MM.1S (cell line): Measurements from ENCODE around the gene UQCRQ.
A peak's percentile ranks its signal among the peaks of the same experiment; 100 is the strongest.

Experiments
- DNase-seq: peaks from one replicate; pipeline ENCODE4 v3.0.0-alpha.2; 2015
- H2AFZ ChIP-seq: fragments of 300-600 bp; sonication (generic); 2 replicates; pipeline ENCODE4 v1.6.0; 2016; ENCODE audit warnings: antibody characterized with exemption, low read length
- H3F3A ChIP-seq: fragments of 300-600 bp; sonication (generic); 2 replicates; pipeline ENCODE4 v1.6.1; 2016; ENCODE audit warnings: mild to moderate bottlenecking, antibody characterized with exemption, low read length, moderate library complexity, mixed read lengths; ENCODE audit not compliant: insufficient read depth
- H3K27ac ChIP-seq: fragments of 300-600 bp; sonication (generic); 2 replicates; pipeline ENCODE4 v1.5.1; 2016; ENCODE audit warnings: mild to moderate bottlenecking, low read length
- H3K27me3 ChIP-seq: fragments of 300-600 bp; sonication (generic); replicated peaks from 2 replicates; pipeline ENCODE4 v1.6.0; 2016; ENCODE audit warnings: low read length; ENCODE audit not compliant: insufficient read depth
- H3K36me3 ChIP-seq: fragments of 300-600 bp; sonication (generic); replicated peaks from 2 replicates; pipeline ENCODE4 v1.6.1; 2016; ENCODE audit warnings: mild to moderate bottlenecking, low read length, mixed read lengths; ENCODE audit not compliant: insufficient read depth
- H3K4me1 ChIP-seq: fragments of 300-600 bp; sonication (generic); 2 replicates; pipeline ENCODE4 v1.6.1; 2016; ENCODE audit warnings: low read length, mixed read lengths
- H3K4me2 ChIP-seq: fragments of 300-600 bp; sonication (generic); 2 replicates; pipeline ENCODE4 v1.6.0; 2016; ENCODE audit warnings: low read depth, low read length
- H3K4me3 ChIP-seq: fragments of 300-600 bp; sonication (generic); 2 replicates; pipeline ENCODE4 v1.5.1; 2016; ENCODE audit warnings: low read length, mixed read lengths
- H3K79me2 ChIP-seq: fragments of 300-600 bp; sonication (generic); 2 replicates; pipeline ENCODE4 v1.6.1; 2016; ENCODE audit warnings: mixed run types, low read length, mixed read lengths
- H3K9ac ChIP-seq: fragments of 300-600 bp; sonication (generic); 2 replicates; pipeline ENCODE4 v1.6.1; 2016; ENCODE audit warnings: low read length, mixed read lengths
- H3K9me2 ChIP-seq: fragments of 300-600 bp; sonication (generic); replicated peaks from 2 replicates; pipeline ENCODE4 v1.6.1; 2016; ENCODE audit warnings: mild to moderate bottlenecking, low read length, mixed read lengths; ENCODE audit not compliant: insufficient read depth
- H3K9me3 ChIP-seq: fragments of 300-600 bp; sonication (generic); replicated peaks from 2 replicates; pipeline ENCODE4 v1.6.1; 2016; ENCODE audit warnings: mild to moderate bottlenecking, low read length, mixed read lengths; ENCODE audit not compliant: insufficient read depth
- H4K20me1 ChIP-seq: fragments of 300-600 bp; sonication (generic); 2 replicates; pipeline ENCODE4 v1.6.1; 2016; ENCODE audit warnings: mild to moderate bottlenecking, low read length, moderate library complexity, mixed read lengths; ENCODE audit not compliant: insufficient read depth
- EZH2 ChIP-seq: fragments of 300-600 bp; sonication (generic); optimal IDR thresholded peaks from 2 replicates; pipeline ENCODE3; 2017; ENCODE audit warnings: low read depth, mild to moderate bottlenecking, antibody characterized with exemption, low read length, mixed read lengths
- EZH2phosphoT487 ChIP-seq: fragments of 300-600 bp; sonication (generic); IDR thresholded peaks from 2 replicates; pipeline ENCODE4 v1.6.1; 2018; ENCODE audit warnings: antibody characterized with exemption, low read length
- TF ChIP-seq, protein P1 (sequence below): fragments of 300-600 bp; sonication (generic); IDR thresholded peaks from 2 replicates; pipeline ENCODE4 v1.5.1; 2016; ENCODE audit warnings: antibody characterized with exemption, low read length, mixed read lengths

Gene UQCRQ

DNA sequence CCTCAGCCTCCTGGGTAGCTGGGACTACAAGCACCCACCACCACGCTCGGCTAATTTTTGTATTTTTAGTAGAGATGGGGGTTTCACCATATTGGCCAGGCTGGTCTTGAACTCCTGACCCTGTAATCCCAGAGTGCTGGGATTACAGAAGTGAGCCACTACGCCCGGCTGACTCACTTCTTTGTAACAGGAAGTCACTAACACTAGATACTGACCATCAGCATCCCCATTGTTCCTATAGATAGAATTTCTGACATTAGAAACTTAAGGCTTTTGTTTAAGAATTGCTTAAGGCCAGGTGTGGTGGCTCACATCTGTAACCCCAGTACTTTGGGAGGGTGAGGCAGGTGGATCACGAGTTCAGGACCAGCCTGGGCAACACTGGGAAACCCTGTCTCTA, 49.2 kb downstream of the UQCRQ start:
- Histone ChIP-seq H3K4me1 (0 out of 2 replicates have a peak, but pooled peaks cover 5% of the 10 kb centered on the region), H3K9me2 (no peaks in the 10 kb centered on the region), H3K4me3 (no peak overlapping the region), H3K9me3 (no peaks in the 10 kb centered on the region), H3K79me2 (no peaks in the 10 kb centered on the region), H3K9ac (no peak overlapping the region), H3K36me3 (no peaks in the 10 kb centered on the region; the same call in 1 of the 2 replicates), H3F3A (0 out of 2 replicates have a peak, but pooled peaks cover 9% of the 10 kb centered on the region), H3K27ac (peak overlapping the region; percentile 13; the same call in 1 of the 2 replicates), H3K27me3 (no peaks in the 10 kb centered on the region), H4K20me1 (no peaks in the 10 kb centered on the region), H2AFZ (no peak overlapping the region), H3K4me2 (no peak overlapping the region)
- DNase-seq = peak; percentile 70
- TF ChIP-seq EZH2phosphoT487 = no peak
- TF ChIP-seq, protein P1, sequence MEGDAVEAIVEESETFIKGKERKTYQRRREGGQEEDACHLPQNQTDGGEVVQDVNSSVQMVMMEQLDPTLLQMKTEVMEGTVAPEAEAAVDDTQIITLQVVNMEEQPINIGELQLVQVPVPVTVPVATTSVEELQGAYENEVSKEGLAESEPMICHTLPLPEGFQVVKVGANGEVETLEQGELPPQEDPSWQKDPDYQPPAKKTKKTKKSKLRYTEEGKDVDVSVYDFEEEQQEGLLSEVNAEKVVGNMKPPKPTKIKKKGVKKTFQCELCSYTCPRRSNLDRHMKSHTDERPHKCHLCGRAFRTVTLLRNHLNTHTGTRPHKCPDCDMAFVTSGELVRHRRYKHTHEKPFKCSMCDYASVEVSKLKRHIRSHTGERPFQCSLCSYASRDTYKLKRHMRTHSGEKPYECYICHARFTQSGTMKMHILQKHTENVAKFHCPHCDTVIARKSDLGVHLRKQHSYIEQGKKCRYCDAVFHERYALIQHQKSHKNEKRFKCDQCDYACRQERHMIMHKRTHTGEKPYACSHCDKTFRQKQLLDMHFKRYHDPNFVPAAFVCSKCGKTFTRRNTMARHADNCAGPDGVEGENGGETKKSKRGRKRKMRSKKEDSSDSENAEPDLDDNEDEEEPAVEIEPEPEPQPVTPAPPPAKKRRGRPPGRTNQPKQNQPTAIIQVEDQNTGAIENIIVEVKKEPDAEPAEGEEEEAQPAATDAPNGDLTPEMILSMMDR = no peak
- no peak for TF ChIP-seq EZH2

DNA sequence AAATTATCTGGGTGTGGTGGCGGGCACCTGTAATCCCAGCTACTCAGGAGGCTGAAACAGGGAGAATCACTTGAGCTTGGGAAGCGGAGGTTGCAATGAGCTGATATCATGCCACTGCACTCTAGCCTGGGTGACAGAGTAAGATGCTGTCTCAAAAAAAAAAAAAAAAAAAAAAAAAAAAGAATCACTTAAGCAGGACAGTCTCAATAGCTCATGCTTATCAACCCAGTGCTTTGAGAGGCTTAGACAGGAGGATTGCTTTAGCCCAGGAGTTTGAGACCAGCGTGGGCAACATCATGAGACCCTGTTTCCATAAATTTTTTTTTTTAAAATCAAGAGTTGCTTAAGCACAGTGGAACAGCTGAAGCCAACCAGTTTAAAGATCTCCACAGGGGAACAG, 49.6 kb downstream of the UQCRQ start:
- H3F3A ChIP-seq = 0 out of 2 replicates have a peak, but pooled peaks cover 9% of the 10 kb centered on the region
- no peaks in the 10 kb centered on the region for H3K9me2 ChIP-seq
- 0 out of 2 replicates have a peak, but pooled peaks cover 5% of the 10 kb centered on the region for H3K4me1 ChIP-seq
- no peak overlapping the region for H3K9ac ChIP-seq
- no peaks in the 10 kb centered on the region; the same call in 1 of the 2 replicates for H3K36me3 ChIP-seq
- TF ChIP-seq EZH2 (no peak), EZH2phosphoT487 (no peak)
- TF ChIP-seq, protein P1 = no peak
- no peak overlapping the region for H3K4me3 ChIP-seq
- H2AFZ ChIP-seq = no peak overlapping the region
- H3K79me2 ChIP-seq = no peaks in the 10 kb centered on the region
- peak overlapping the region; percentile 13; the same call in 1 of the 2 replicates for H3K27ac ChIP-seq
- no peaks in the 10 kb centered on the region for H4K20me1 ChIP-seq
- no peak for DNase-seq
- no peaks in the 10 kb centered on the region for H3K9me3 ChIP-seq
- no peaks in the 10 kb centered on the region for H3K27me3 ChIP-seq
- no peak overlapping the region for H3K4me2 ChIP-seq
